Measurements from ENCODE around the gene EIF4E2.

The EIF4E2 gene

DNA sequence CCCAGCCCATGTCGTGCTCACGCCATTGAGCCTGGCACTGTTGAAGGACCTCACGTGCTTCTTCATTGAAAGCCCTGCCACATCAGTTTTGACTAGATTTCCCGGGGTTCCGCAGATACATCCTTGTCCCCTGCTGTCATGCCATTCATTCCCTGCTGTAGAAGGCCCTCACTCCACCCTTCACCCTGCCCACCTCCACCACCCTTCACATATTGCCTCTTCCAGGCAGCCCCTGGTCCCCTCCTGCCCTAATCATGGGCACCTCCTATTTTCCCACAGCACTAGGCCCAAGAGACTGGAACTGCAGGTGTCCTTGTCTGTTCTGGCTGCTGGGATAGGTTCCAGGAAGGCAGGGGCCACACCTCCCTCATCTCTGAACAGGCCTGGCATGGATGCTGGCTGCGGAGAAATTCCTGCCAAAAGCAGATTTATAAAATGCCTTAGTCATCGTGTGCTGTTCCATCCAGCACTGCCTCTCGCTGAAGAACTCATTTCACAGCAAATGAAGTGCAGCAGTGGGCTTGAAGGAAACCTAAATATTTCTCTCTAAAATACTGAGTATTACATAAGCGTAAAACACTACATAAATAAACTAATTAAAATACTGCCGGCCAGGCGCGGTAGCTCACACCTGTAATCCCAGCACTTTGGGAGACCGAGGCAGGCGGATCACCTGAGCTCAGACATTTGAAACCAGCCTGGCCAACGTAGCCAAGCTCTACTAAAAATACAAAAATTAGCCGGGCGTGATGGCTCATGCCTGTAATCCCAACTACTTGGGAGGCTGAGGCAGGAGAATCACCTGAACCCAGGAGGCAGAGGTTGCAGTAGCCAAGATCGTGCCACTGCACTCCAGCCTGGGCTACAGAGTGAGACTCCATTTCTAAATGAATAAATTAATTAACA is 38.4 kb downstream of the EIF4E2 start:
- no peak for FAIRE-seq
- no peak for DNase-seq (ENCODE audit: insufficient read length, low spot score)

DNA sequence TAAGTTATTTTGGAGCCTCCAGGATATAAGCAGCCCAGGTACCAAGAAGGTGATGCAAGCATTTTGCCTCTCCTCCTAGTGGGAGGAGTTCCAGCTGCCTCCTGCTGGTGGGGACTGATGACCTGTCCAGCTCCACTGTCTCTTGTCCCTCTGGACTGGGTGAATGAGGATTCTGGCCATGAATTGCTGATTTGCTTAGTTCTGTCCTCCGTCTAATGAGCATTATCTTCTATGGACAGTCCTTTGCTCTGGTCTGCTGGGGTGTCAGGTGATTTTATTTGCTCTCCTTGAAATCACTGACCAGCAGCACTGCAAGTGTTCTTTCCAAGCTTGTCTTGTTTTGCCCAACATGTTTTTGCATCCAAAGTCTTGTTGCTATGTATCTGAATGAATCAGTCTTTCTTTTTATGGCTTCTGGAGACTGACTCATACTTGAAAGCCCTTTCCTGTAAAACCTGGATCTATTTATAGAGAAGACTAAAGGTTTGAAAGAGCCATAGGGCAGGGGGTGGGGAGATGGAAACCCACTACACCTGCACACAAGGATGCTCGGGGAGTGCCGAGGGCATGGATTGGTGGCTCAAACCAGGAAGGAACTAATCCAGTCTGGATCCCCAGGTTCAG is 42.4 kb downstream of the EIF4E2 start:
- no peak for FAIRE-seq
- no peak for DNase-seq (ENCODE audit: insufficient read length, low spot score)

DNA sequence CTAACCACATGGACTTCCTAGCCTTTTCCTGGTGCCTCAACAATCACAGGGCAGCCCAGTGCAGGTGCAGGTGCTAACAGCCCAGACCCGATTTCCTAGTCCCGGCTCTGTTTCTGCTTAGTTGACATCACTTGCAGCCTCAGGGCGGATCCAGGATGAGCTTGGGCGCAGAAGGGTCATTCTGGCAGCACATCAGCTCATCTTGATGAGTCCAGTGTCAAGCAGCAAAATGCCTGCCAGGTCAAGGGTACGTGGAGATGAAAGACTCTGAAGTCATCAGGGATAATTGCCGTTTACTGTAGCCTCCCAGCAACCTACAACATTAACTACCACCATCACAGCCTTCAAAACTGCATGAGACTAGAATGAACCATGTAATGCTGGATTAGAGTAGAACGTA is 43.5 kb downstream of the EIF4E2 start:
- DNase-seq (ENCODE audit: insufficient read length, low spot score) = no peak
- FAIRE-seq = no peak

- FAIRE-seq (no peak), DNase-seq (ENCODE audit: insufficient read length, low spot score) (no peak)
These were observed 47.0 kb downstream of the EIF4E2 start for GRCh38 chr2:232597362-232598079.

DNA sequence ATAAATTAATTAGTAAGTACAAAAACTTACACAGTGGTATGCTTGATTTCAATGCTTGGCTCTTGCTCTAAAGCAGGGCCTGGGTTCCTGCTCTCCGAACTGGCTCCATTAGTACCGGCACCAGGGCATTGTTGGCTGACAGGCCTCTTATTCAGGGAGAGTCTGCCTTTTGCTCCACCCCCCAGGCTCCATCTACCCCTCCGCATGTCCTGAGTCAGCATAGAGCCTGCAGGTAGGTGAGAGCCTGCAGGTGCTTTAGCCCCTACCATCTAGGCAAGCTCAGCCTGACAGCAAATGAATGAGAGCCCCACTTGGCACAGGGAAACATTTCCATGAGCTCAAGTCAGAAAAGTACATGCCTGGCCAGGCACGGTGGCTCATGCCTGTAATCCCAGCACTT is 47.8 kb downstream of the EIF4E2 start:
- DNase-seq (ENCODE audit: insufficient read length, low spot score) (no peak), FAIRE-seq (no peak)

DNA sequence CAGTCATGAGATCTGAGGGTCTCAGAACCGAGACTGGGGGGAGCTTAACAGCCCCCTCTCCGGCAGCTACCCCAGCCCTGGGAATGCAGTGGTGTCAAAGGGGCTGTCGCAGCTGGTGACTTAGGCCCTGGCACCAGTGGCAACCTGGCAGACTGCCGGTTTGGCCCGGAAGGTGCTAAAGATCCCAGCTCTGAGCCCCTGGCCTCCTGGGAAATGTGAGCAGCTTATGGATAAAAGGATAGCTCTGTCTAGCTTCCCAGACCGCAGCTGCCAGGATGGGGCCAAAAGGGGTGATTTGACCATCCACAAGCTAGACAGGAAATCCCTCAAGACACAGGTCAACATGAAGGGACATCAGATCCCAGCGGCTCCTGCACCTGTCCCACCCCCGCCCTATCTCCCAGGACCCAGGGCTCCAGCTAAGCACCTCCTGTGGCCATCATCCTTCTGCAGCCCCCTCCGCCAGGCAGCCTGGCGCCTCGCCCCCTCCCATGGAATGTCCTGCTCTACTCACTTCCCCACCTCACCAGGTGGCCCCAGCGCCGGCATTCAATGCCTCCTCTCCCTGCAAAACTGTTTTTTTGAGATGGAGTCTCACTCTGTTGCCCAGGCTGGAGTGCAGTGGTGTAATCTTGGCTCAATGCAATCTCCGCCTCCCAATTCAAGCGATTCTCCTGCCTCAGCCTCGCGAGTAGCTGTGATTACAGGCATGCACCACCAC is 49.7 kb downstream of the EIF4E2 start:
- DNase-seq (ENCODE audit: insufficient read length, low spot score) (no peak), FAIRE-seq (no peak)

- DNase-seq (ENCODE audit: insufficient read length, low spot score) = no peak
- FAIRE-seq = no peak
These were observed 52.8 kb downstream of the EIF4E2 start for GRCh38 chr2:232603283-232603682.

GRCh38 chr2:232604535-232604934 is 54.0 kb downstream of the EIF4E2 start:
- FAIRE-seq (no peak), DNase-seq (ENCODE audit: insufficient read length, low spot score) (no peak)

GRCh38 chr2:232607011-232607410 is 56.5 kb downstream of the EIF4E2 start:
- DNase-seq (ENCODE audit: insufficient read length, low spot score) = no peak
- FAIRE-seq = no peak

DNA sequence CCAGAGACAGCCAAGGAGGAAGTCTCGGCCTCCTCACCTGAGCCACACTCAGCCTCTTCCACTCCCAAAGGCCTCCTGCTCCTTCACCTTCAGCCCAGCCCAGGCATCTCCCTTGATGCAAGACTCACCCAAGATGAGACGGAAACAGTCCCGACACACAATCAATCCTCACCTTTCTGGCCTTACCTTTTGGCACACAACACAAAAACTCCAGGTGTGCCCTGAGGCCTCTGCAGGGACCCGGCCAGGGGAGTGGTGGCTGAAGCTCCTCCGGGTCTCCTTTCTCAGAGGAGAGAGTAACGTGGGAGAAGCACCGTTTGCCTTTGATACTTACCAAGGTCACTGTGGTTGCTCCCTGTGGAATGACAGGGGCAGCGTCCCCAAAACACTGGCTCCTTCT is 59.1 kb downstream of the EIF4E2 start:
- FAIRE-seq = no peak
- DNase-seq (ENCODE audit: insufficient read length, low spot score) = no peak

GRCh38 chr2:232610081-232610480 is 59.6 kb downstream of the EIF4E2 start:
- DNase-seq (ENCODE audit: insufficient read length, low spot score) (no peak), FAIRE-seq (no peak)

GRCh38 chr2:232611061-232611460 is 60.6 kb downstream of the EIF4E2 start:
- no peak for DNase-seq (ENCODE audit: insufficient read length, low spot score)
- no peak for FAIRE-seq

GRCh38 chr2:232611559-232612218 is 61.2 kb downstream of the EIF4E2 start:
- FAIRE-seq (peak; percentile 79), DNase-seq (ENCODE audit: insufficient read length, low spot score) (peak; percentile 40)

- FAIRE-seq = no peak
These were observed 63.1 kb downstream of the EIF4E2 start for GRCh38 chr2:232613538-232614134.

GRCh38 chr2:232615339-232615738 is 64.8 kb downstream of the EIF4E2 start:
- FAIRE-seq (no peak), DNase-seq (ENCODE audit: insufficient read length, low spot score) (no peak)

More at GRCh38 chr2:232613538-232614134, 63.1 kb downstream of the EIF4E2 start:
- no peak for DNase-seq (ENCODE audit: insufficient read length, low spot score)

All from GM19239 (cell line).